ENCODE results near the gene RCBTB2. TPM values are rescaled to one million over a fixed set of nuclear protein-coding genes. Genes with fewer than 3 reads are reported as not detected.

Gene RCBTB2
- total RNA-seq, 3 donors from 2014 or later: 1.3 to 1.5 (median 1.4) TPM

DNA sequence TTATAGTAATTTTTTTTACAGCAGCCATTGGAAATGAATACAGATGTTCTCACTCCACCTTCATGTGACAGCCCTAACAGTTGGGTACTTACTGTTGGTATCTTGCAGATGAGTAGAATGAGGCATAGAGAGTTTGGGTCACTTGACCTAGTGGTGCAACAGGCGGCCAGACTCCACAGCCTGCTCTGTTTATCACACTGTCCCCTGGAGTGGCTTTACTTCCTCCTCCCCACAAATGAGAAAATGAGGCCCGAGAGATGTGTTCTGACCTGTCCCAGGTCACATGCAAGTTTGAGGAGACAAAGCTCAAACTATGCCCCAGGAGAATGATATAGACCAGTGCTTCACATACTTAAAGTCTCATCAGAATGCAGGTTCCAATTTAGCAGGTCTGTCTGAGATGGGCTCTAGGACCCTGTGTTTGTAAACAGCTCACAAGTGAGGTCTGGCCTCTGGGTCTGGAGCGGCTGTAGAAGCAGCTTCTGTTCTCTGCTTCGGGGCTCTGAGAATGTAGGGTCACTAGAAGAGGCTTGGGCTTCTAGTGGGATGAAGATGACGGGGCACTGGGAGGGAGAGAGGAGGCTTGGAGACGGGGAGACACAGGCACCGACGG lies 37.4 kb upstream of the RCBTB2 start:
- ATAC-seq (no peak), DNase-seq (no peak)
- Mint-ChIP-seq H3K4me3 (no peak overlapping the region), H3K36me3 (ENCODE audit: insufficient read depth) (no peaks in the 10 kb centered on the region), H3K9me3 (no peaks in the 10 kb centered on the region), H3K4me1 (ENCODE audit: low read depth) (peaks cover 20% of the 10 kb centered on the region), H3K27me3 (ENCODE audit: low read depth) (peaks cover 26% of the 10 kb centered on the region)

DNA sequence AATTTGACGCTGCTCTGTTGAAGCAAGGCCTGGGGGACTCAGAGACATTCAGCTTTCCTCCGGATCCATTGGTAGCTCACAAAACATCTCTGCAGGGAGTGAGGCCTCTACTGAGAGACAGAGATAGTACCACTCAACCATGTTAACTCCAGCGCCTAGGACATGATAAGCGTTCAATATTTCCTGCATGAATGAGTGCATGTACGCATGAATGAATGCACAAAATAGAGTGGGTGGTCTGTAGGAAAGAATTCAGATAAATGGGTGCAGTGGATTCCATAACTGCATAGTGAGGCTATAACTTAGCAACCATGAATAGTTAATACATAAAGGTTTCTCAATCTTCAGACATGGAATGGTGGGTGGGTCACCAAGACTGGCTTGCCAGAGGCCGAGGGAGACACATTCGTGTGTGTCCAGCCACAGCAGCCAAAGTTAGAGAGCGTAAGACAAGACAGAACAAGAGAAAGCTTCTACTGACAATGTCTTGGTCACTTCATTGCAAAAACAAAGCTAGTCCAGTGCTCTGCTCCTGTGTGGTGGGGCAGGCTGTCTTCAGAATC lies 36.3 kb upstream of the RCBTB2 start:
- H3K9me3 Mint-ChIP-seq: no peaks in the 10 kb centered on the region
- ATAC-seq: no peak
- no peak overlapping the region for H3K4me3 Mint-ChIP-seq
- H3K27me3 Mint-ChIP-seq (ENCODE audit: low read depth): peaks cover 33% of the 10 kb centered on the region
- peaks cover 23% of the 10 kb centered on the region for H3K4me1 Mint-ChIP-seq (ENCODE audit: low read depth)
- no peak for DNase-seq
- no peaks in the 10 kb centered on the region for H3K36me3 Mint-ChIP-seq (ENCODE audit: insufficient read depth)

DNA sequence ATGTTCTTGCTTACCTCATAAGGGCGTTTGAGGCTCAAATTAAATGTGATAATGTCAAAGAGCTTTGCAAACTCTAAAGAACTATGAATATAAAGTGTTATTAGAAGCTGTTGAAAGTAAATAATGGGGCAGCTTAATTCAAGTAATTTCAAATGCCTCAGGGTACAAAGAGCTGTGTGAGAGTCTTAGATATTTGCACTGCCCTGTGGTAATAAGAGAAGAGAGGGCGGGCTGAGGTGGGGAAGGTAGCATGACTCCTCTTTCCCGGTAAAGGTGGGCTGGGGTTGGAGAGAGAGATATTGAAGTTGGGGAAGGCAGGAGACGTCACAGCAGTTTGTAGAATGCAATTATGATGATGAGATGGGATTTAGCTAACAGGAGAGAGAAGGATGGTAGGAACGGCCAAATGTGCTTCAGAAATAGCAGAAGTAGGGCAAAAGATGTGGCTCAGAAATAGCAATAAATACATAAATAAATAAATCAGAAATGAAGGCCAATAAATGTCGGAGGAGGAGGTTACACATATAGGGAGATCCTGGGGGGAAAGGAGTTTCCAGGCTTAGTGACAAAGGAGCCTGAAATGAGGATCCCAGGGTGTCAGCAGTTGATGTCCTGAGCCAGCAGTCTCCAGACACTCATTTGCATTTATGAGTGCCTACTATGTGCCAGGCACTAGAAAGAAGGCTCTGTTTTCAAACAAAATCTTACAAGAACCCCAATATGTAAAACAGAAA lies 35.7 kb upstream of the RCBTB2 start:
- ATAC-seq (no peak), DNase-seq (no peak)
- peaks cover 33% of the 10 kb centered on the region for H3K27me3 Mint-ChIP-seq (ENCODE audit: low read depth)
- no peaks in the 10 kb centered on the region for H3K36me3 Mint-ChIP-seq (ENCODE audit: insufficient read depth)
- H3K9me3 Mint-ChIP-seq: no peaks in the 10 kb centered on the region
- no peak overlapping the region for H3K4me3 Mint-ChIP-seq
- peaks cover 21% of the 10 kb centered on the region for H3K4me1 Mint-ChIP-seq (ENCODE audit: low read depth)

DNA sequence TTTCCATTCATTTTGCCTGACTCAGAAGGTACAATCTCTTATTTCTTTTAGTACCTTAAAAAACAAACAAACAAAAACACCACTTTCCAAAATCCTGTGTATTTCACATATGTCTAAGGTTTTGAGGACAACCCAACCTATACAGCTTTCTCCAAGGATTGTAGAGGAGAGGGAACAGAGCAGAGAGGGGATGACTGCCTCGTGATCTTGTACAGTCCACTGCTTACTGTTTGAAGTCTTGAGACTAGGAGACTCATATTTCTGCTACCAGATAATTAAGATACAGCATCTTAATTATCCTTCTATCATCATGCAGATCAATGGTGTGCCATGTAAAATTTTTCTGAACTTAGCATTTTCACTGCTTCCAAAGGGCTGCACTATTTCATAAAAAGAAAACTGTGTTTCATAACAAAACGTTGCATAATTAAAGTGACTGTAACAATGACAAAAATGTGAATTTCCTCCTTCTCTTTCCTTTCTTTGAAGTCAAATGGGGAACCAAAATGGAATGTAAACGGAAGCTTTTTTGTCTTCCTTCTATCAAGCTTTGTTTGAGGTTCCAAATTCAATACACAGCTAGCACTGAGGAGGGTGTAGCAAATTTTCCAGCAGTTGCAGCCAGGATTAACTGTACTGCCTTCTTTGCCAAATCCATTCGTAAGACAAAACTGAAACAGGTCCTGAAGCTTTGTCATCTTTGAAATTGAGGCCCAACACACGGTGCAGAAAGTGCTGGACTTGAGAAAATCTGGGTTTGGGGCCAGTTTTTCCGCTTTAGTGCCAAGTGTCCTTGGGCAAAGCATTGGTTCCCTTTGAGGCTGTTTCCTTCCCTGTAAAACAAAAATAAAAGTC lies 34.9 kb upstream of the RCBTB2 start:
- DNase-seq: no peak
- peaks cover 23% of the 10 kb centered on the region for H3K4me1 Mint-ChIP-seq (ENCODE audit: low read depth)

DNA sequence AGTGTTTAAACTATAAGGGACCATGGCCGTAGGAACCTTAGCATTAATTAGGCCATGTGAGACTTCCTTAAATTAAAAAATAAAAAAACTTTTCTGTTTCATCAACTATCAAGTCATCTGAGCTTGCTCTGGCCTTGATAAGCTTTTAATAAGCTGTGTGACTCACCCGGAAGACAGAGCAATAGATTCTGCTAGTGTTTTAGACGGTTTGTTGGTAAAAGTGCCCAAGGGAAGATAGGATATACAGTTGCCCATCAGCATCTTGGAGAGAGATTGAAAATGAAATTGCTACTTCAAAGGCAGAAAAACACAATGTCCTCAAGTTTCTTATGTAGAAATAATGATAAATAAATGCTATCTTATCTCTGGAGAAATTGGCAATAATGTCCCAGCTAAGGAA lies 31.2 kb upstream of the RCBTB2 start:
- Mint-ChIP-seq H3K4me3 (no peak overlapping the region), H3K9me3 (no peaks in the 10 kb centered on the region), H3K27me3 (ENCODE audit: low read depth) (peaks cover 38% of the 10 kb centered on the region), H3K4me1 (ENCODE audit: low read depth) (peaks cover 49% of the 10 kb centered on the region), H3K36me3 (ENCODE audit: insufficient read depth) (no peaks in the 10 kb centered on the region)
- no peak for DNase-seq
- ATAC-seq: no peak

More for the DNA sequence above, 34.9 kb upstream of the RCBTB2 start:
- Mint-ChIP-seq H3K27me3 (ENCODE audit: low read depth) (peaks cover 33% of the 10 kb centered on the region), H3K4me3 (no peak overlapping the region), H3K36me3 (ENCODE audit: insufficient read depth) (no peaks in the 10 kb centered on the region), H3K9me3 (no peaks in the 10 kb centered on the region)
- ATAC-seq: no peak

DNA sequence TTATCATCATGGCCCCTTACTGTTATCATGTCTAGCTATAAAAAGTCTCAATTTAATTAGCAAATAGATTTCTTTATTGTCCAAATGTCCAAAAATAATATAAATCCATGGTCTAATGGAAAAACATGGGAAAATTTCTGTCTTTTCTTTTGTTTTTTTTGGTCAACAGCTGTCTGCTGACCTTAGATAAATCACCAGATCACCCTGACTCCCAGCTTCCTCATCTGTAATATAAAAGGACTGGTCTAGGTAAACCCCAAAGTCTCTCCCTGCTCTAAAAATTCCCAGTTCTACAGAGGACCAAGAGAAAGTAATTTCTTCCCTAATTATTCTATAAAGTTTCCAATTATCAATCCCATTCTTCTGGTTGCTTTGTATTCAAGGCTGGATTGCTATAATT lies 30.7 kb upstream of the RCBTB2 start:
- H3K4me3 Mint-ChIP-seq: no peak overlapping the region
- H3K9me3 Mint-ChIP-seq: no peaks in the 10 kb centered on the region
- ATAC-seq (no peak), DNase-seq (no peak)
- H3K4me1 Mint-ChIP-seq (ENCODE audit: low read depth): peaks cover 49% of the 10 kb centered on the region
- H3K36me3 Mint-ChIP-seq (ENCODE audit: insufficient read depth): no peaks in the 10 kb centered on the region
- peaks cover 38% of the 10 kb centered on the region for H3K27me3 Mint-ChIP-seq (ENCODE audit: low read depth)

DNA sequence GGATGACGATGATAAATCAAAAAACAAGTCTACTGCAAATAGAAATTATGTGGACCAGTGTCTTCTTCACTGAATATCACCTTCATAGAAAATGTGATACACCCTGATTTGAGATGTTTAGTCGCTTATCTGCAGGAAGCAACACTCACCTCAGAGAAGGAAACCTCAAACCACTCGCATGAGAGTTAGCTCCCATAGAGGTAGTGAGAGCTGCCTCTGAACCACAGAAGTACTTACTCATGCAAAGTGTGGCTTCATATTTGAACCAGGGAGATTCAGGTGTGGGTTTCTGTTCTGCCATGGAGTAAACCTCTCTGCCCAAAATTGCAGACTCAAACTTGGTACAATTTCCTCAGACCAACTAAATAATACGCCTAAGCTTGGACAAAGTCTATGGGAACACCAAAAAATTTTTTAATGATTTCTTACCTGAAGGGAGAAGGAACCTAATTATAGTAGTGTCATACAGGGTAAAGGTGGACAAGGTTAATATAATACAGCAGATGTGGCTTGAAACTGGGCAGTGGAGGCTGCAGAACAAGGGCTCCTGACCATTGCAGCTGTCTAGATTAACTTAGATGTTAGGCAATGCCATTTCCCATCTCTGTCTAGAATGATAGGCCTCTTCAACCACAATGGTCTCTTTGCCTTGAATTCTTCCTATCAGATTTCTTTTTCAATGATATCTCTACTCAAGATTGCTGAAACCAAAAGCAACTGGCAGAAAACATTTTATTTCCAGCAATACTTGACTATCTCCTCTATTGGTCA lies 29.6 kb upstream of the RCBTB2 start:
- peak; percentile 100 for ATAC-seq
- Mint-ChIP-seq H3K36me3 (ENCODE audit: insufficient read depth) (no peaks in the 10 kb centered on the region), H3K27me3 (ENCODE audit: low read depth) (peaks cover 39% of the 10 kb centered on the region), H3K4me3 (no peak overlapping the region), H3K4me1 (ENCODE audit: low read depth) (peaks cover 49% of the 10 kb centered on the region), H3K9me3 (no peaks in the 10 kb centered on the region)
- peak; percentile 45 for DNase-seq

DNA sequence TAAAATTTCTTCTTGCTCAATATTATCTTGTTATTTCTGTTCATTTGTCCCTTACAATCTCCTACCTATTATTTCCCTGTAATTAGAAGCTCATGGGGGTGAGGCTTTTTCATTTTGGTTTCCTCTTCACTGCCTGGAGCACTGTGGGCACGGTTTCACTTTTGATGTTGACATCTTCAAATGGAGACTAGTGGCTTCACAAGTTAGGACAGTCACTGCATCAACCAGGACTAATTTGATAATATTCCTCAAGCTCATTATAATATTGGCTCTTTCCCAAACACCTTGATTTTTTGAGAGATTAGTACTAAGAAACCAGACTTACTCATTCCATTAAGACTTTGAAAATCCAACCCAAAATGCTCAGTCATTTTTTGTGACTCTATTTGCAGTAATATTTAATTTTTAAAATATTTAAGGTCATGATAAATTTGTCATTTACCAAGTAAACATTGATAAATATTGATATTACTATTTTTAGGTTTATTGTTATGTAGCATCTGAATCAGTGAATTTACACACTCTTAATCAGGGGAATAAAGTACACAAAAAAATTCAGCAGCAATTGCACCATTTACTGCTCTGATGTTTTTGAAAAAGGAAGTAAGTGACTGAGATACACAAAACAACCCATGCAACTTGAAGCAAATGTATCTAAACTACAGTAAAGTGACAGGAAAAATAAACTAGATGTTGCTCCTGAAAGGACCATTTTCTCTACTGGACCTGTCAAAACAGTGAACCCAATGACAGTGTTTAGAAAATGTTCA lies 28.8 kb upstream of the RCBTB2 start:
- Mint-ChIP-seq H3K4me1 (ENCODE audit: low read depth) (peaks cover 50% of the 10 kb centered on the region), H3K36me3 (ENCODE audit: insufficient read depth) (no peaks in the 10 kb centered on the region), H3K9me3 (no peaks in the 10 kb centered on the region), H3K27me3 (ENCODE audit: low read depth) (peaks cover 38% of the 10 kb centered on the region), H3K4me3 (peak overlapping the region; percentile 14)
- DNase-seq (no peak), ATAC-seq (no peak)

DNA sequence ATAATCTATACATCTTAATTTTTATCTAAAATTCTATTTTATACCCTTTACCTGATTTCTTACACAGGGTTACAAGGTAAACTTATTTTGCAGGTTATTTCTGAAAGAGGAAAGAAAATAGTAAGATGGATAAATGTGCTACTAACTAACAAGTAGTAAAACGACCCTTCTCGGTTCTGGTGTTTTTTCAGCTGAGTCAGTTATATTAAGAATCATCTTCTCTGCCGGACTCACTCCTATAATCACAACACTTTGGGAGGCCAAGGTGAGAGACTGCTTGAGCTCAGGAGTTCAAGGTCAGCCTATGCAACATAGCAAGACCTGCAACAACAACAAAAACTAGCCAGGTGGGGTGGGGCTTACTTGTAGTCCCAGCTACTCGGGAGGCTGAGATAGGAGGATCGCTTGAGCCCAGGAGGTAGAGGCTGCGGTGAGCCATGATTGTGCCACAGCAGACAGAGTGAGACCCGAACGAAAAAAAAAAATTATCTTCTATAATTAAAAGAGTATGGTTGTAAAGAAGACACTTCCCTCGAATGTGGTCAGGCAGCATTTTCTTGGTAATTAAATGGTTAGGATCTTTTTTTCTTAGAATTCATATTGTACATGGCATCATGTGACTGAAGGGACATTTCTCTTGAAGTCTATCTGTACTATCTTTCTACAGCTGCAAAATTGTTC lies 27.9 kb upstream of the RCBTB2 start:
- peaks cover 2% of the 10 kb centered on the region for H3K9me3 Mint-ChIP-seq
- H3K36me3 Mint-ChIP-seq (ENCODE audit: insufficient read depth): peaks cover 1% of the 10 kb centered on the region
- H3K4me3 Mint-ChIP-seq: peak overlapping the region; percentile 14
- H3K4me1 Mint-ChIP-seq (ENCODE audit: low read depth): peaks cover 50% of the 10 kb centered on the region
- DNase-seq: no peak
- peaks cover 38% of the 10 kb centered on the region for H3K27me3 Mint-ChIP-seq (ENCODE audit: low read depth)
- ATAC-seq: no peak

DNA sequence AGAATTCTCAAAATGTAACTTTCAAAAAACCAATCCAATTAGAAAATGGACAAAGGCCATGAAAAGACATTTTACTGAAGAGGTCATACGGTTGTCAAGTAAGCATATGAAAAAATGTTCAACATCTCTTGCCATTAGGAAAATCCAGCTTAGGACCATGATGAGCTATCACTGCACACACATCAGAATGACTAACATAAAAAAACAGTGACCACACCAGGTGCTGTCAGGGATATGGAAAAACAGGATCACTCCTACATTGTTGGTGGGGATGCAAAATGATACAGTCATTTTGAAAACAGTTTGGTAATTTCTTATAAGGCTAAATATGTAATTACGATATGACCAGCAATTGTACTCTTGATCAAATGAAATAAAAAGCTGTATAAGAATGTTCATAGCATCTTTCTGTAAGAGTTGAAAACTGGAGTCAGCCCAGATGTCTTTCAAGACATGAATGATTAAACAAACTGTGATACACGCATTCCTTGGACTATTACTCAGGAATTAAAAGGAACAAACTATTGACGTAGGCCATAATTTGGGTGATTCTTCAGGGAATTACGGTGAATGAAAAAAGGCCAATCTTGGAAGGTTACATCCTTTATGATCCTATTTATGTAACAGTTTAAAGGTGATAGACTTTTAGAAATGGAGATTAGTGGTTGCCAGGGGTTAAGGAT lies 26.9 kb upstream of the RCBTB2 start:
- ATAC-seq: no peak
- Mint-ChIP-seq H3K27me3 (ENCODE audit: low read depth) (peaks cover 31% of the 10 kb centered on the region), H3K9me3 (peaks cover 4% of the 10 kb centered on the region), H3K36me3 (ENCODE audit: insufficient read depth) (peaks cover 2% of the 10 kb centered on the region), H3K4me3 (no peak overlapping the region), H3K4me1 (ENCODE audit: low read depth) (peaks cover 50% of the 10 kb centered on the region)
- DNase-seq: no peak

DNA sequence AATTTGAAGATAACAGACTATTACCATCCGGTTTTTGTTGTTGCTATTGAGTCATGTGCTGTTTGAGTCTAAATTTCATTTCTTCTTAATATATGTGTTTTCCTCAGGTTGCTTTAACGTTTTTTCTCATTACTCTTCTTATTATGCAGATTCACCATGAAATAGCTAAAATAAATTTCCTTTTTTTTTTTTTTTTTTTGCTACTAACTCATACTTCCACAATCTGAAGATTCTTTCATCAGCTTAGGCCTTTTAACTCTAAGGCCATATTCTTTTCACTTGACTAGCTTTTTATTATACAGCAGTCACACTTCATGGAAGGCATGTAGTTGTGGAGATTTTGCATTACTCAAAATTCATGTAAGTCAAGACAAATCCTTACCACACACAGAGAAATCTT lies 23.9 kb upstream of the RCBTB2 start:
- ATAC-seq (no peak), DNase-seq (no peak)
- Mint-ChIP-seq H3K27me3 (ENCODE audit: low read depth) (peaks cover 27% of the 10 kb centered on the region), H3K9me3 (peaks cover 12% of the 10 kb centered on the region), H3K36me3 (ENCODE audit: insufficient read depth) (peaks cover 2% of the 10 kb centered on the region), H3K4me1 (ENCODE audit: low read depth) (peaks cover 22% of the 10 kb centered on the region), H3K4me3 (no peak overlapping the region)

DNA sequence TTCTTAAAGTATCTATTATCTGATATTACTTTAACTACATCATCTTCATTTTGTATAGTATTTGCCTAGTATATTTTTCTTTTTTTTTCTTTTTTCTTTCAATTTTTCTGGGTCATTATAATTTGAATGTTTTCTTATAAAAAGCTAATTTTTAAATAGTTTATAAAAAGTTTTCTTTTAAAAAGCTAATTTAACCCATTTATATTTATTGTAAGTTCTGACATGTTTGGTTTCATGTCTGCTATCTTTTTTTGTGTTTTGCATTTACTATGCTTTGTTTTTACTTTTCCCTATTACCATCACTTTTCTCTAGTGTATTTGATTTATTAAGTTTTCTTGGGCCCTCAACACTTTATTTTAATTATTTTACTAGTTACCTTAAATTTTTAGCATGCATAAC lies 22.6 kb upstream of the RCBTB2 start:
- Mint-ChIP-seq H3K36me3 (ENCODE audit: insufficient read depth) (peaks cover 2% of the 10 kb centered on the region), H3K9me3 (peaks cover 13% of the 10 kb centered on the region), H3K4me3 (no peak overlapping the region), H3K27me3 (ENCODE audit: low read depth) (peaks cover 23% of the 10 kb centered on the region), H3K4me1 (ENCODE audit: low read depth) (peaks cover 11% of the 10 kb centered on the region)
- ATAC-seq (no peak), DNase-seq (no peak)

Data from activated T-cell treated with anti-CD3 and anti-CD28 coated beads, Interleukin-2, amount 50 U/mL, for 4 hours (primary cell).